Loucy (cell line): ENCODE measurements around the gene EPHB6.

Experiments
- CTCF ChIP-seq: fragments of 200-600 bp; sonication (generic); conservative IDR thresholded peaks from 2 replicates; pipeline ENCODE4 v1.5.1; 2014; ENCODE audit warnings: mild to moderate bottlenecking, antibody characterized with exemption, low read length
- EZH2phosphoT487 ChIP-seq: fragments of 200-600 bp; IDR thresholded peaks from 2 replicates; pipeline ENCODE4 v1.6.1; 2018; ENCODE audit warnings: antibody characterized with exemption, mild to moderate bottlenecking, moderate library complexity, borderline replicate concordance

GRCh38 chr7:142891490-142892082 is 36.7 kb downstream of the EPHB6 start:
- TF ChIP-seq CTCF (no peak), EZH2phosphoT487 (no peak)
